ENCODE measurements around the gene SPG11.

The SPG11 gene

GRCh38 chr15:44591326-44591725 lies 72.1 kb downstream of the SPG11 start:
- H3K4me2 ChIP-seq (ENCODE audit: low read length): no peak overlapping the region
- H3K79me2 ChIP-seq (ENCODE audit: control insufficient read depth, low read length): no peaks in the 10 kb centered on the region
- peaks cover 73% of the 10 kb centered on the region for H3K36me3 ChIP-seq (ENCODE audit: control insufficient read depth, low read length)
- no peak for TF ChIP-seq EZH2phosphoT487 (IDR thresholded peaks at IDR 0.05; ENCODE audit: borderline replicate concordance, low read length)
- TF ChIP-seq, protein P1, sequence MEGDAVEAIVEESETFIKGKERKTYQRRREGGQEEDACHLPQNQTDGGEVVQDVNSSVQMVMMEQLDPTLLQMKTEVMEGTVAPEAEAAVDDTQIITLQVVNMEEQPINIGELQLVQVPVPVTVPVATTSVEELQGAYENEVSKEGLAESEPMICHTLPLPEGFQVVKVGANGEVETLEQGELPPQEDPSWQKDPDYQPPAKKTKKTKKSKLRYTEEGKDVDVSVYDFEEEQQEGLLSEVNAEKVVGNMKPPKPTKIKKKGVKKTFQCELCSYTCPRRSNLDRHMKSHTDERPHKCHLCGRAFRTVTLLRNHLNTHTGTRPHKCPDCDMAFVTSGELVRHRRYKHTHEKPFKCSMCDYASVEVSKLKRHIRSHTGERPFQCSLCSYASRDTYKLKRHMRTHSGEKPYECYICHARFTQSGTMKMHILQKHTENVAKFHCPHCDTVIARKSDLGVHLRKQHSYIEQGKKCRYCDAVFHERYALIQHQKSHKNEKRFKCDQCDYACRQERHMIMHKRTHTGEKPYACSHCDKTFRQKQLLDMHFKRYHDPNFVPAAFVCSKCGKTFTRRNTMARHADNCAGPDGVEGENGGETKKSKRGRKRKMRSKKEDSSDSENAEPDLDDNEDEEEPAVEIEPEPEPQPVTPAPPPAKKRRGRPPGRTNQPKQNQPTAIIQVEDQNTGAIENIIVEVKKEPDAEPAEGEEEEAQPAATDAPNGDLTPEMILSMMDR (IDR thresholded peaks at IDR 0.05; ENCODE audit: low read depth, low read length, poor library complexity, severe bottlenecking): no peak
- H3K4me1 ChIP-seq (ENCODE audit: control insufficient read depth, low read length): no peaks in the 10 kb centered on the region
- no peaks in the 10 kb centered on the region for H3K9me2 ChIP-seq (replicated peaks; ENCODE audit: control insufficient read depth, low read length)
- no peaks in the 10 kb centered on the region for H3F3A ChIP-seq (ENCODE audit: control insufficient read depth, insufficient read depth)
- no peaks in the 10 kb centered on the region for H3K27me3 ChIP-seq (ENCODE audit: control insufficient read depth, low read length)
- no peak overlapping the region for H3K27ac ChIP-seq (ENCODE audit: low read depth, low read length)
- no peaks in the 10 kb centered on the region for H3K9me3 ChIP-seq (ENCODE audit: control insufficient read depth, insufficient read depth, low read length)
- H3K4me3 ChIP-seq (ENCODE audit: low read length): no peak overlapping the region
- H4K20me1 ChIP-seq (ENCODE audit: control insufficient read depth, insufficient read depth, low read depth, low read length): no peaks in the 10 kb centered on the region

DNA sequence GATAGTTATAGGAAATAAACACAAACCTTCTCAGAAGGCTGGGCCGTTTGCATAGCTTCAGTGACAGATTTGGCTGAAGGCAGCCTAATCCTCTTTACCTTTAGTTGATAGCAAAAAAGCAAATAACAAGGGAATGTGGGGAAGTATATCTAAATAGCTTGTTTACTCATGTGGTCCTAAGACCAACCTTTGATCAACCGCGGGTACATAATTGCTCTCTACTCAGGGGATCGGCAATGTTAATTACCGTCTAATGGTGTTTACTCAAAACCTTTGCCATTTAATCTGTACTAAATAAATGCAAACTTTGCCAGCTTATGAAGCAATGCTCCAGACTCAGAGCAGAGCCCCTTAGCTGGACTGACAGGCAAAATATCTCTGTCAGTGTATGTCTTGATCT lies 74.9 kb downstream of the SPG11 start:
- Histone ChIP-seq H3K4me1 (ENCODE audit: control insufficient read depth, low read length) (no peaks in the 10 kb centered on the region), H4K20me1 (ENCODE audit: control insufficient read depth, insufficient read depth, low read depth, low read length) (no peaks in the 10 kb centered on the region), H3K36me3 (ENCODE audit: control insufficient read depth, low read length) (peaks cover 80% of the 10 kb centered on the region), H3K9me2 (replicated peaks; ENCODE audit: control insufficient read depth, low read length) (no peaks in the 10 kb centered on the region), H3K4me3 (ENCODE audit: low read length) (no peak overlapping the region), H3F3A (ENCODE audit: control insufficient read depth, insufficient read depth) (no peaks in the 10 kb centered on the region; the same call in 1 of the 2 replicates), H3K4me2 (ENCODE audit: low read length) (no peak overlapping the region), H3K9me3 (ENCODE audit: control insufficient read depth, insufficient read depth, low read length) (no peaks in the 10 kb centered on the region), H3K27me3 (ENCODE audit: control insufficient read depth, low read length) (no peaks in the 10 kb centered on the region), H3K79me2 (ENCODE audit: control insufficient read depth, low read length) (no peaks in the 10 kb centered on the region), H3K27ac (ENCODE audit: low read depth, low read length) (no peak overlapping the region)
- TF ChIP-seq EZH2phosphoT487 (IDR thresholded peaks at IDR 0.05; ENCODE audit: borderline replicate concordance, low read length): no peak
- TF ChIP-seq, protein P1 (IDR thresholded peaks at IDR 0.05; ENCODE audit: low read depth, low read length, poor library complexity, severe bottlenecking): no peak

GRCh38 chr15:44585633-44586032 lies 77.8 kb downstream of the SPG11 start:
- H3K79me2 ChIP-seq (ENCODE audit: control insufficient read depth, low read length): no peaks in the 10 kb centered on the region
- no peaks in the 10 kb centered on the region for H3K4me1 ChIP-seq (ENCODE audit: control insufficient read depth, low read length)
- H3K4me2 ChIP-seq (ENCODE audit: low read length): no peak overlapping the region
- no peak overlapping the region for H3K4me3 ChIP-seq (ENCODE audit: low read length)
- H3F3A ChIP-seq (ENCODE audit: control insufficient read depth, insufficient read depth): no peaks in the 10 kb centered on the region; the same call in 1 of the 2 replicates
- no peaks in the 10 kb centered on the region for H3K9me3 ChIP-seq (ENCODE audit: control insufficient read depth, insufficient read depth, low read length)
- H3K27me3 ChIP-seq (ENCODE audit: control insufficient read depth, low read length): no peaks in the 10 kb centered on the region
- H3K36me3 ChIP-seq (ENCODE audit: control insufficient read depth, low read length): peaks cover 68% of the 10 kb centered on the region
- H3K9me2 ChIP-seq (replicated peaks; ENCODE audit: control insufficient read depth, low read length): no peaks in the 10 kb centered on the region
- H3K27ac ChIP-seq (ENCODE audit: low read depth, low read length): no peak overlapping the region
- H4K20me1 ChIP-seq (ENCODE audit: control insufficient read depth, insufficient read depth, low read depth, low read length): no peaks in the 10 kb centered on the region
- no peak for TF ChIP-seq EZH2phosphoT487 (IDR thresholded peaks at IDR 0.05; ENCODE audit: borderline replicate concordance, low read length)
- TF ChIP-seq, protein P1 (IDR thresholded peaks at IDR 0.05; ENCODE audit: low read depth, low read length, poor library complexity, severe bottlenecking): no peak
